ENCODE measurements around the gene KLHDC10. TPM values are rescaled to one million over a fixed set of nuclear protein-coding genes. Genes with fewer than 3 reads are reported as not detected.
"Not testable (repeated sequence)": the region's sequence is repeated elsewhere in the genome, so short reads cannot be mapped to it uniquely, and the experiment has no call there.

The KLHDC10 gene
- total and polyA plus RNA-seq, 2 donors (not counting 1 experiment from before 2014, with no cell fraction given) = 7.1 to 25.7 TPM

- H3K4me2 ChIP-seq (replicated peaks; ENCODE audit: low read depth, low read length, poor library complexity, severe bottlenecking) = no peak overlapping the region
- H3K27ac ChIP-seq (ENCODE audit: low read length in 2 of 2) = no peak overlapping the region
- POLR2A ChIA-PET = no interaction called here
- no peak for TF ChIP-seq EZH2 (IDR thresholded peaks at IDR 0.05; ENCODE audit: borderline replicate concordance, insufficient read depth, low read depth, low read length, poor library complexity, severe bottlenecking)
- H3K9me3 ChIP-seq (ENCODE audit: control extremely low read depth in 1 of 3, control insufficient read depth in 2 of 3, insufficient read depth in 1 of 3, low read length in 2 of 3) = no peaks in the 10 kb centered on the region
- ATAC-seq (ENCODE audit: low read depth) (no peak), DNase-seq (no peak)
- H3K79me2 ChIP-seq (ENCODE audit: control insufficient read depth, insufficient read depth, low read length) = peaks cover 9% of the 10 kb centered on the region
- Mint-ChIP-seq H3K27me3 (no peaks in the 10 kb centered on the region), H3K4me1 (peaks cover 9% of the 10 kb centered on the region), H3K27ac (no peak overlapping the region), H3K4me3 (no peak overlapping the region), H3K9me3 (ENCODE audit: insufficient read depth) (no peaks in the 10 kb centered on the region)
- peaks cover 5 to 14% of the 10 kb centered on the region in 2 donors for H3K4me1 ChIP-seq (ENCODE audit: control insufficient read depth in 2 of 2, insufficient read depth in 2 of 2, low read length in 2 of 2)
- H2AFZ ChIP-seq (ENCODE audit: insufficient read depth, low read depth, low read length, poor library complexity, severe bottlenecking) = no peak overlapping the region
- WGBS (ENCODE audit: insufficient coverage) = no CpG with 5 or more reads among the region's 4 CpGs
- peaks cover 2 to 13% of the 10 kb centered on the region in 2 experiments for H3K36me3 ChIP-seq (replicated peaks in 1 of 2; ENCODE audit: control extremely low read depth in 1 of 2, control insufficient read depth in 1 of 2, extremely low read depth in 1 of 2, insufficient read depth in 2 of 2, low read length in 1 of 2)
- H3K9ac ChIP-seq (ENCODE audit: low read length) = no peak overlapping the region
- no peaks in the 10 kb centered on the region for H4K20me1 ChIP-seq (ENCODE audit: control insufficient read depth, insufficient read depth, low read length, poor library complexity, severe bottlenecking)
- intact Hi-C loops (cut with micrococcal nuclease) = no loop called here
- no peak overlapping the region for H3K4me3 ChIP-seq (ENCODE audit: control extremely low read depth in 1 of 5, extremely low read depth in 1 of 5, insufficient read depth in 1 of 5, low read depth in 2 of 5, low read length in 4 of 5)
- H3K27me3 ChIP-seq (replicated peaks in 1 of 4; ENCODE audit: control extremely low read depth in 1 of 4, control insufficient read depth in 3 of 4, insufficient read depth in 4 of 4, low read length in 3 of 4) = no peaks in the 10 kb centered on the region
- CTCF ChIA-PET = no interaction called here
These were observed 21.4 kb upstream of the KLHDC10 start for GRCh38 chr7:130048906-130049305.

- 98% methylated on average over 6 of the region's 15 CpGs for WGBS (ENCODE audit: insufficient coverage)
- intact Hi-C loops (cut with micrococcal nuclease) = loop anchor here (5.0 kb wide), 1 partner anchor 100 kb away; the partner anchor contains the start of gene UBE2H
- H3K9ac ChIP-seq (ENCODE audit: low read length); H3K27ac Mint-ChIP-seq; H4K20me1 ChIP-seq (ENCODE audit: control insufficient read depth, insufficient read depth, low read length, poor library complexity, severe bottlenecking); DNase-seq; H3K9me3 Mint-ChIP-seq (ENCODE audit: insufficient read depth); H3K9me3 ChIP-seq (ENCODE audit: control extremely low read depth in 1 of 3, control insufficient read depth in 2 of 3, insufficient read depth in 1 of 3, low read length in 2 of 3); H3K4me2 ChIP-seq (replicated peaks; ENCODE audit: low read depth, low read length, poor library complexity, severe bottlenecking); H3K79me2 ChIP-seq (ENCODE audit: control insufficient read depth, insufficient read depth, low read length); H3K27ac ChIP-seq (ENCODE audit: low read length in 2 of 2); ATAC-seq (ENCODE audit: low read depth); H3K4me3 ChIP-seq (ENCODE audit: control extremely low read depth in 1 of 5, extremely low read depth in 1 of 5, insufficient read depth in 1 of 5, low read depth in 2 of 5, low read length in 4 of 5); H3K4me1 Mint-ChIP-seq; H3K27me3 Mint-ChIP-seq; H3K36me3 ChIP-seq (replicated peaks in 1 of 2; ENCODE audit: control extremely low read depth in 1 of 2, control insufficient read depth in 1 of 2, extremely low read depth in 1 of 2, insufficient read depth in 2 of 2, low read length in 1 of 2); H3K27me3 ChIP-seq (replicated peaks in 1 of 4; ENCODE audit: control extremely low read depth in 1 of 4, control insufficient read depth in 3 of 4, insufficient read depth in 4 of 4, low read length in 3 of 4): not testable (repeated sequence)
- CTCF ChIA-PET = interaction anchor here (0.9 to 1.5 kb wide), 3 partner anchors 10 to 41 kb away, joined by 3 to 6 read pairs (median 3); no protein-coding TSS in a partner anchor
- POLR2A ChIA-PET = interaction anchor here (1.0 kb wide), 1 partner anchor 18 kb away, joined by 3 read pairs; the partner anchor contains the start of gene KLHDC10
- peak overlapping the region; percentile 8 for H3K4me3 Mint-ChIP-seq
- Histone ChIP-seq H3K4me1 (ENCODE audit: control insufficient read depth in 2 of 2, insufficient read depth in 2 of 2, low read length in 2 of 2) (peaks cover 5 to 14% of the 10 kb centered on the region in 2 donors), H2AFZ (ENCODE audit: insufficient read depth, low read depth, low read length, poor library complexity, severe bottlenecking) (peak overlapping the region; percentile 5)
These were observed 18.1 kb upstream of the KLHDC10 start for GRCh38 chr7:130052250-130052649.

GRCh38 chr7:130055198-130055597 is 15.1 kb upstream of the KLHDC10 start:
- H3K27ac Mint-ChIP-seq; H2AFZ ChIP-seq (ENCODE audit: insufficient read depth, low read depth, low read length, poor library complexity, severe bottlenecking); H3K36me3 ChIP-seq (replicated peaks in 1 of 2; ENCODE audit: control extremely low read depth in 1 of 2, control insufficient read depth in 1 of 2, extremely low read depth in 1 of 2, insufficient read depth in 2 of 2, low read length in 1 of 2); H3K4me3 ChIP-seq (ENCODE audit: control extremely low read depth in 1 of 5, extremely low read depth in 1 of 5, insufficient read depth in 1 of 5, low read depth in 2 of 5, low read length in 4 of 5); H4K20me1 ChIP-seq (ENCODE audit: control insufficient read depth, insufficient read depth, low read length, poor library complexity, severe bottlenecking); H3K27me3 ChIP-seq (replicated peaks in 1 of 4; ENCODE audit: control extremely low read depth in 1 of 4, control insufficient read depth in 3 of 4, insufficient read depth in 4 of 4, low read length in 3 of 4); intact Hi-C loops (cut with micrococcal nuclease); H3K79me2 ChIP-seq (ENCODE audit: control insufficient read depth, insufficient read depth, low read length); H3K4me2 ChIP-seq (replicated peaks; ENCODE audit: low read depth, low read length, poor library complexity, severe bottlenecking); H3K27ac ChIP-seq (ENCODE audit: low read length in 2 of 2); ATAC-seq (ENCODE audit: low read depth); DNase-seq; H3K4me1 Mint-ChIP-seq; H3K4me3 Mint-ChIP-seq; CTCF ChIA-PET; POLR2A ChIA-PET; H3K9ac ChIP-seq (ENCODE audit: low read length); H3K9me3 ChIP-seq (ENCODE audit: control extremely low read depth in 1 of 3, control insufficient read depth in 2 of 3, insufficient read depth in 1 of 3, low read length in 2 of 3); H3K9me3 Mint-ChIP-seq (ENCODE audit: insufficient read depth); H3K27me3 Mint-ChIP-seq: not testable (repeated sequence)
- peaks cover 5 to 13% of the 10 kb centered on the region in 2 donors for H3K4me1 ChIP-seq (ENCODE audit: control insufficient read depth in 2 of 2, insufficient read depth in 2 of 2, low read length in 2 of 2)
- 93% methylated on average over 5 of the region's 8 CpGs for WGBS (ENCODE audit: insufficient coverage)

Data from B cell (primary cell).